Chondrocyte (in vitro differentiated cells): ENCODE data around the gene ASPDH. TPM values are rescaled to one million over a fixed set of nuclear protein-coding genes. Genes with fewer than 3 reads are reported as not detected.

Experiments used
- DNase-seq: peaks from one replicate; pipeline ENCODE4 v3.0.0; 2021; ENCODE audit warnings: mixed read lengths, low spot score
- H3K27ac Mint-ChIP-seq: one replicate; pipeline ENCODE4 v1.8.0; 2021; ENCODE audit warnings: mild to moderate bottlenecking, moderate library complexity, mixed read lengths; ENCODE audit not compliant: unreplicated experiment
- H3K27me3 Mint-ChIP-seq: 2 replicates; pipeline ENCODE4 v1.8.0; 2021; ENCODE audit warnings: low read depth, mixed read lengths
- H3K36me3 Mint-ChIP-seq: 2 replicates; pipeline ENCODE4 v1.8.0; 2021; ENCODE audit warnings: low read depth, mixed read lengths
- H3K4me1 Mint-ChIP-seq: 2 replicates; pipeline ENCODE4 v1.8.0; 2021; ENCODE audit warnings: low read depth, mild to moderate bottlenecking, mixed read lengths
- H3K4me3 Mint-ChIP-seq: one replicate; pipeline ENCODE4 v1.8.0; 2021; ENCODE audit warnings: mild to moderate bottlenecking, moderate library complexity, mixed read lengths; ENCODE audit not compliant: unreplicated experiment
- H3K9me3 Mint-ChIP-seq: 2 replicates; pipeline ENCODE4 v1.8.0; 2021; ENCODE audit warnings: low read depth, mixed read lengths
- CTCF ChIP-seq: fragments of 200-600 bp; sonication (generic); IDR thresholded peaks from 2 replicates; pipeline ENCODE4 v1.5.0; 2021; ENCODE audit warnings: antibody characterized with exemption, mild to moderate bottlenecking, moderate library complexity
- total RNA-seq: library from RNA; stranded (reverse); gene quantifications from 3 replicates; pipeline ENCODE4 v1.2.1, GENCODE V29; 2021

Gene ASPDH
- total RNA-seq, 1 donor from 2014 or later: not detected

- no peak overlapping the region for H3K4me3 Mint-ChIP-seq
- TF ChIP-seq CTCF: no peak
- peak; percentile 77 for DNase-seq
- H3K27ac Mint-ChIP-seq: no peak overlapping the region
- H3K9me3 Mint-ChIP-seq: no peaks in the 10 kb centered on the region
- no peaks in the 10 kb centered on the region for H3K36me3 Mint-ChIP-seq
- H3K4me1 Mint-ChIP-seq: peaks cover 8% of the 10 kb centered on the region
- H3K27me3 Mint-ChIP-seq: peaks cover 28% of the 10 kb centered on the region
Measured at GRCh38 chr19:50496189-50497021, 17.3 kb downstream of the ASPDH start.

- DNase-seq: no peak
- Mint-ChIP-seq H3K36me3 (peaks cover 5% of the 10 kb centered on the region), H3K9me3 (no peaks in the 10 kb centered on the region), H3K27ac (no peak overlapping the region), H3K27me3 (peaks cover 38% of the 10 kb centered on the region), H3K4me1 (peaks cover 9% of the 10 kb centered on the region), H3K4me3 (no peak overlapping the region)
- no peak for TF ChIP-seq CTCF
Measured at GRCh38 chr19:50495020-50495531, 18.6 kb downstream of the ASPDH start.

GRCh38 chr19:50494186-50495019 lies 19.3 kb downstream of the ASPDH start:
- Mint-ChIP-seq H3K4me3 (no peak overlapping the region), H3K9me3 (no peaks in the 10 kb centered on the region), H3K4me1 (peaks cover 9% of the 10 kb centered on the region), H3K27ac (no peak overlapping the region), H3K27me3 (peaks cover 41% of the 10 kb centered on the region), H3K36me3 (peaks cover 5% of the 10 kb centered on the region)
- no peak for TF ChIP-seq CTCF
- DNase-seq: peak; percentile 33

- peak; percentile 64 for DNase-seq
- Mint-ChIP-seq H3K4me3 (no peak overlapping the region), H3K27ac (no peak overlapping the region), H3K4me1 (peaks cover 9% of the 10 kb centered on the region), H3K36me3 (peaks cover 8% of the 10 kb centered on the region), H3K9me3 (no peaks in the 10 kb centered on the region), H3K27me3 (peaks cover 52% of the 10 kb centered on the region)
- no peak for TF ChIP-seq CTCF
Measured at GRCh38 chr19:50493171-50493570, 20.5 kb downstream of the ASPDH start.
